Heart right ventricle (tissue), 16 donors: ENCODE data around the gene PDE6A. TPM values are rescaled to one million over a fixed set of nuclear protein-coding genes. Genes with fewer than 3 reads are reported as not detected.

Experiments
- ATAC-seq, 8 donors: fragments of 200-7000 bp; cut with Tn5 transposase; one replicate each; pipeline ENCODE4 v1.9.1; 2020; ENCODE audit warnings: mild to moderate bottlenecking in 8 of 8, moderate library complexity in 8 of 8, moderate number of reproducible peaks in 1 of 8
- DNase-seq, 2 donors: peaks; one replicate each; pipeline ENCODE4 v3.0.0-alpha.2; 2020
- H3K27ac ChIP-seq, 10 donors: fragments of 200-600 bp; sonication (generic) in 2 of 10; one replicate each; pipeline versions ENCODE4 v1.5.0 to v1.8.0; 2020 to 2022; ENCODE audit warnings: mild to moderate bottlenecking in 3 of 10
- H3K27me3 ChIP-seq, 7 donors: fragments of 200-600 bp; one replicate each; pipeline ENCODE4 v1.8.0; 2021 to 2022; ENCODE audit warnings: mild to moderate bottlenecking in 2 of 7
- H3K36me3 ChIP-seq, 9 donors: fragments of 200-600 bp; sonication (generic) in 1 of 9; one replicate each; pipeline versions ENCODE4 v1.5.0 to v1.8.0; 2020 to 2022; ENCODE audit warnings: mild to moderate bottlenecking in 2 of 9
- H3K4me1 ChIP-seq, 9 donors: fragments of 200-600 bp; sonication (generic) in 1 of 9; one replicate each; pipeline versions ENCODE4 v1.5.0 to v1.8.0; 2020 to 2022; ENCODE audit warnings: mild to moderate bottlenecking in 4 of 9
- H3K4me3 ChIP-seq, 10 donors: fragments of 200-600 bp; sonication (generic) in 2 of 10; one replicate each; pipeline versions ENCODE4 v1.5.0 to v1.8.0; 2020 to 2022; ENCODE audit warnings: mild to moderate bottlenecking in 7 of 10, moderate library complexity in 2 of 10
- H3K9me3 ChIP-seq, 11 donors: fragments of 200-600 bp in 10 of 11; sonication (generic) in 2 of 11; one replicate each; pipeline versions ENCODE4 v1.5.0 to v1.8.0; 2013 to 2022; ENCODE audit warnings: mild to moderate bottlenecking in 2 of 11, control low read depth in 1 of 11, moderate library complexity in 1 of 11
- WGBS, 2 donors: extraction: QIAGEN DNeasy Blood & Tissue Kit; methylation state at CpG; one replicate each; pipeline ENCODE4 v1.1.7; 2013; ENCODE audit warnings: inconsistent platforms in 1 of 2; 5-methylcytosine and 5-hydroxymethylcytosine counted together
- intact Hi-C, 10 donors: fragments of 100-400 bp; cut with DNase I; formaldehyde crosslinking; loops; one replicate each; pipeline versions ENCODE4 v1.11.1 to v1.14.2; 2022
- polyA plus RNA-seq, 2 donors: library from polyadenylated mRNA; stranded (reverse); fragments of 200-250 nt; gene quantifications; one replicate each; pipeline ENCODE4 v1.2.3, GENCODE V29; 2013
- total RNA-seq, 10 donors: library from RNA; stranded (reverse); fragmentation: NEBNext Ultra II Directional in 3 of 10; extraction: Animal tissue kit (Norgen Biotek cat#: 25700) in 3 of 10; gene quantifications; one replicate each; pipeline versions ENCODE4 v1.2.1 to v1.2.4, GENCODE V29; 2021 to 2023
- TF ChIP-seq, protein P1 (sequence below), 9 donors: fragments of 200-600 bp; sonication (generic) in 2 of 9; IDR thresholded peaks; one replicate each; pipeline versions ENCODE4 v1.5.0 to v1.8.0; 2021 to 2022; ENCODE audit warnings: antibody characterized with exemption in 9 of 9, mild to moderate bottlenecking in 5 of 9, moderate library complexity in 1 of 9
- donor health status: Arrhythmogenic right ventricular cardiomyopathy.
- donor health status: ischemic (EF 13 %, LVEDD 7.1; RV severe dilation, severe dysfunction).
- donor health status: healthy with polysubstance abuse.
- donor health status: DM: no; HTN: yes; CAD: no.
- donor health status: DM: no; HTN: no; CAD: no.
- donor health status: ischemic (EF 25% LVEDD 6.9; RV normal size, moderate dysfunction).
- donor health status: ischemic (EF 25% LVEDD 5.7; RV mildly dilated, moderate dysfunction).
- donor health status: healthy.
- donor health status: DM: yes; HTN: yes; CAD: no.
- donor health status: Ischemic cardiomyopathy.
- donor health status: ischemic (EF 35%, LVEDD 5.7; RV mildly dilated, moderate dysfunction).
- donor health status: nonischemic (EF 11% LVEDD 7.7; RV severe dilation, severe dysfunction).
- donor health status: DM: yes; HTN: yes; CAD: no.
- donor health status: PGD.
- donor health status: ischemic (EF 29% LVEDD 5.4; RV normal size, mild dysfunction).
- donor health status: nonischemic (EF 23%, LVEDD 6.1; RV moderate dilation, normal function).

PDE6A gene
- total and polyA plus RNA-seq, 12 donors: 0.06 to 0.28 (median 0.17) TPM; not detected in 5

GRCh38 chr5:149936700-149937091 lies 7.9 kb downstream of the PDE6A start:
- intact Hi-C loops: no loop called here
- H3K4me1 ChIP-seq: peaks cover 0 to 28% (median 12%) of the 10 kb centered on the region in 9 donors

DNA sequence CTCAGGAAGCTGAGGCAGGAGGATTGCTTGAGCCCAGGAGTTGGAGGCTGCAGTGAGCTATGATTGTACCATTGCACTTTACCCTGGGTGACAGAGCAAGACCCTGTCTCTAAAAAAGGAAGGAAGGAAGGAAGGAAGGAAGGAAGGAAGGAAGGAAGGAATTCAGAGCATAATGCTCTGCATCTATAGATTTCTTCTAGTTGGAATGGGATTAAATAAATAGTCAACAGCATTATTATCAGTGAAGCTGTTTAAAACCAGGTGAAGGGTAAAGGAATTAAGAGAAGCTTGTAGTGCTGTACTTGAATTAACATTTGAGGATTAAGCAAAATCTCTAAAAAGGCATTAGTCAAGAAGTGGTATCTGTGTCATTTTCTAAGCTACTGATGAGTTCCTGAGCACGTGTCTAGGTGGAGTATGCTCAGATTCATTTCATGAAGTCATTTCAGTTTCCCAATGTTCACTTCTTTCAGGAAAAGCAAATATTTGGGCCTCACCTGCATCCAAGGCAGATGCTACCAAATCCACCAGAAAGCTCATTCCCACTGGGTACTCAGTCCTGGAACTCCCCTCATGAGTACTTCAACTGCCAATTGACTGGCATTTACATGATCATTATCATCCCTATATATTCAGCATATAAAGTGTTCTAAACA lies 8.4 kb downstream of the PDE6A start:
- intact Hi-C loops: no loop called here
- Histone ChIP-seq H3K27me3 (peaks cover 0 to 6% (median 0%) of the 10 kb centered on the region in 7 donors), H3K27ac (no peak overlapping the region), H3K4me3 (no peak overlapping the region), H3K36me3 (no peaks in the 10 kb centered on the region), H3K4me1 (peaks cover 0 to 28% (median 12%) of the 10 kb centered on the region in 9 donors), H3K9me3 (no peaks in the 10 kb centered on the region)
- 92 to 93% methylated on average over 1 of the region's 1 CpG for WGBS, 2 donors
- TF ChIP-seq, protein P1, sequence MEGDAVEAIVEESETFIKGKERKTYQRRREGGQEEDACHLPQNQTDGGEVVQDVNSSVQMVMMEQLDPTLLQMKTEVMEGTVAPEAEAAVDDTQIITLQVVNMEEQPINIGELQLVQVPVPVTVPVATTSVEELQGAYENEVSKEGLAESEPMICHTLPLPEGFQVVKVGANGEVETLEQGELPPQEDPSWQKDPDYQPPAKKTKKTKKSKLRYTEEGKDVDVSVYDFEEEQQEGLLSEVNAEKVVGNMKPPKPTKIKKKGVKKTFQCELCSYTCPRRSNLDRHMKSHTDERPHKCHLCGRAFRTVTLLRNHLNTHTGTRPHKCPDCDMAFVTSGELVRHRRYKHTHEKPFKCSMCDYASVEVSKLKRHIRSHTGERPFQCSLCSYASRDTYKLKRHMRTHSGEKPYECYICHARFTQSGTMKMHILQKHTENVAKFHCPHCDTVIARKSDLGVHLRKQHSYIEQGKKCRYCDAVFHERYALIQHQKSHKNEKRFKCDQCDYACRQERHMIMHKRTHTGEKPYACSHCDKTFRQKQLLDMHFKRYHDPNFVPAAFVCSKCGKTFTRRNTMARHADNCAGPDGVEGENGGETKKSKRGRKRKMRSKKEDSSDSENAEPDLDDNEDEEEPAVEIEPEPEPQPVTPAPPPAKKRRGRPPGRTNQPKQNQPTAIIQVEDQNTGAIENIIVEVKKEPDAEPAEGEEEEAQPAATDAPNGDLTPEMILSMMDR (IDR thresholded peaks at IDR 0.05): no peak
- DNase-seq (no peak), ATAC-seq (no peak)

More at GRCh38 chr5:149936700-149937091, 7.9 kb downstream of the PDE6A start:
- Histone ChIP-seq H3K4me3 (no peak overlapping the region), H3K36me3 (no peaks in the 10 kb centered on the region), H3K9me3 (no peaks in the 10 kb centered on the region), H3K27ac (no peak overlapping the region), H3K27me3 (peaks cover 0 to 5% (median 0%) of the 10 kb centered on the region in 7 donors)
- no peak for DNase-seq
- ATAC-seq: no peak
- TF ChIP-seq, protein P1 (IDR thresholded peaks at IDR 0.05): no peak
- WGBS, 2 donors: 89 to 92% methylated on average over 3 of the region's 3 CpGs

DNA sequence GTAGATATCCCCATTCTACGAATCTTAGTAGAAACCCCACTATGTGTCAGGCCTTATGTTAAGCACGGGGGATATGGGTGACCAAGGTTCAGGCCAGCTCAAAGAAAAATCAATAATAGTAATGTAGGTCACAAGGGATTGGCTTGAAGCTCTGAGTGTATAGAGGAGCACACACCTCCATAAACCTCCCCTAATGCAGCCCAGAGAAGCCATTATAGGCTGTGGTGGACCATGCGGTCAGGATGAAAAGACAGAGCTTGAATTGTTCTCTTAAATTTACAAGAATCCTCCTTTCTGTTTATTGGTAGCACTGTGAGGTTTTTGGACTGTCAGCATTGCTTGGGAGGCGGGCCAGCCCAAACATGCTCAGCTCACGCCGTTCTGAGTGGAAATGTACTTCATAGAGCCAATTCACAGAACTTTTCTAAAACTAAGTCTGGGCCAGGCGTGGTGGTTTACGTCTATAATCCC lies 9.1 kb downstream of the PDE6A start:
- DNase-seq (no peak), ATAC-seq (no peak)
- 84 to 89% methylated on average over 8 of the region's 8 CpGs for WGBS, 2 donors
- intact Hi-C loops: no loop called here
- Histone ChIP-seq H3K4me3 (no peak overlapping the region), H3K4me1 (peaks cover 0 to 32% (median 12%) of the 10 kb centered on the region in 9 donors), H3K36me3 (no peaks in the 10 kb centered on the region), H3K27me3 (peaks cover 0 to 6% (median 0%) of the 10 kb centered on the region in 7 donors), H3K27ac (no peak overlapping the region), H3K9me3 (no peaks in the 10 kb centered on the region)
- TF ChIP-seq, protein P1 (IDR thresholded peaks at IDR 0.05): no peak

- TF ChIP-seq, protein P1 (IDR thresholded peaks at IDR 0.05): peak in 6 of 9 donors; percentile 31 to 50 (median 36)
- intact Hi-C loops: no loop called here
- Histone ChIP-seq H3K4me1 (peaks cover 0 to 12% (median 0%) of the 10 kb centered on the region in 9 donors), H3K9me3 (no peaks in the 10 kb centered on the region), H3K27me3 (peaks cover 0 to 6% (median 0%) of the 10 kb centered on the region in 7 donors), H3K36me3 (no peaks in the 10 kb centered on the region), H3K4me3 (peak overlapping the region in 6 of 10 donors; percentile 8 to 40 (median 20)), H3K27ac (peak overlapping the region in 1 of 10 donors; percentile 15)
- 54 to 60% methylated on average over 25 of the region's 25 CpGs for WGBS, 2 donors
- ATAC-seq (peak in 3 of 8 donors; percentile 38 to 67 (median 55)), DNase-seq (no peak)
These were observed 11.9 kb downstream of the PDE6A start for GRCh38 chr5:149932445-149933350.
